Upper lobe of left lung (tissue), 6 donors: ENCODE data around the gene METTL22. TPM values are rescaled to one million over a fixed set of nuclear protein-coding genes. Genes with fewer than 3 reads are reported as not detected.

ENCODE experiments used
- ATAC-seq, 2 donors: fragments of 200-7000 bp; cut with Tn5 transposase; one replicate each; pipeline ENCODE4 v1.9.1; 2022; ENCODE audit warnings: mild to moderate bottlenecking in 2 of 2, moderate library complexity in 2 of 2; ENCODE audit not compliant: low FRiP score in 2 of 2
- DNase-seq, 2 donors: peaks; one replicate each; pipeline ENCODE4 v3.0.0-alpha.2; 2019 to 2020
- H3K27ac ChIP-seq, 4 donors: fragments of 200-600 bp; sonication (generic); one replicate each; pipeline ENCODE4 v1.5.1; 2016 to 2019
- H3K27me3 ChIP-seq, 4 donors: fragments of 200-600 bp; sonication (generic); one replicate each; pipeline ENCODE4 v1.5.1; 2017 to 2019
- H3K36me3 ChIP-seq, 4 donors: fragments of 200-600 bp; sonication (generic); one replicate each; pipeline ENCODE4 v1.5.1; 2016 to 2019
- H3K4me1 ChIP-seq, 4 donors: fragments of 200-600 bp; sonication (generic); one replicate each; pipeline ENCODE4 v1.5.1; 2018 to 2019
- H3K4me3 ChIP-seq, 4 donors: fragments of 200-600 bp; sonication (generic); one replicate each; pipeline ENCODE4 v1.5.1; 2017 to 2019; ENCODE audit warnings: mild to moderate bottlenecking in 2 of 4, moderate library complexity in 1 of 4
- H3K9me3 ChIP-seq, 4 donors: fragments of 200-600 bp; sonication (generic); one replicate each; pipeline ENCODE4 v1.5.1; 2018 to 2019
- EP300 ChIP-seq, 4 donors: sonication (generic); formaldehyde crosslinking; IDR thresholded peaks; one replicate each; pipeline ENCODE4 v1.5.1; 2017; ENCODE audit warnings: antibody characterized with exemption in 4 of 4, control low read depth in 2 of 4
- POLR2A ChIP-seq, 4 donors: fragments of 450-650 bp; IDR thresholded peaks; one replicate each; pipeline ENCODE4 v1.5.1; 2016 to 2017; ENCODE audit warnings: antibody characterized with exemption in 4 of 4, mild to moderate bottlenecking in 2 of 4
- POLR2AphosphoS5 ChIP-seq, 2 donors: sonication (generic); formaldehyde crosslinking; IDR thresholded peaks; one replicate each; pipeline ENCODE4 v1.5.1; 2017; ENCODE audit warnings: antibody characterized with exemption in 2 of 2
- WGBS, 2 donors: methylation state at CpG; one replicate each; pipeline ENCODE4 v1.1.5; 2017 to 2018; 5-methylcytosine and 5-hydroxymethylcytosine counted together
- total RNA-seq, 6 donors: library from RNA; depleted of rRNA in 4 of 6; stranded (reverse); fragments of >200 nt in 4 of 6; gene quantifications; one replicate each; pipeline versions ENCODE4 v1.1.0 to v1.2.1, GENCODE V29; 2016 to 2021
- TF ChIP-seq, protein P1 (sequence below), 6 experiments: fragments of 450-650 bp in 4 of 6; fragments of 200-600 bp in 2 of 6; sonication (generic) in 2 of 6; IDR thresholded peaks; one replicate each; pipeline ENCODE4 v1.5.1; 2016 to 2019; ENCODE audit warnings: antibody characterized with exemption in 6 of 6
- donor health status: DM: no; HTN: no; CAD: no; lungs with moderate emphysema.
- donor health status: DM: no; HTN: yes; CAD: no; lungs with severe emphysema.

The METTL22 gene
- total RNA-seq, 6 donors from 2014 or later: 22.3 to 118 (median 36.5) TPM

DNA sequence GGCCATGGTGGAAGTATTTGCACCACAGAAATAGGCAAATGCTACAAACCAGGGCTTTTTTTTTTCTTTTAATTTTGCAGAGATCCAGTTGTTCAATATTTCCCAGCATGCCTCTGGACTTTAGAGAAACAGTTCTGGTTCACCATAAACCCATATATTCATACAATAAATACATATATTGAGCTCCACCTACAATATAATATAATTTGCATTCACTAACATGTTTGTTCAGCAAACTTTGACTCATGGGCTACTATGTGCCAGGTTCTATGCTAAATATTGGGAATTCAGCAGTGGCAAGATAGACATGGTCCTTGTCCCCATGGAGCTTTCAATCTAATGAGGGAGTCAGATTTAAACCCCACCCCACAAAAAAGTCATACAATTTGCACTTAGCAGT is 34.4 kb upstream of the METTL22 start:
- Histone ChIP-seq H3K4me1 (peaks cover 0 to 16% (median 6%) of the 10 kb centered on the region in 4 donors), H3K4me3 (no peak overlapping the region), H3K36me3 (no peaks in the 10 kb centered on the region), H3K27me3 (peaks cover 0 to 21% (median 13%) of the 10 kb centered on the region in 4 donors), H3K9me3 (no peaks in the 10 kb centered on the region), H3K27ac (no peak overlapping the region)
- ATAC-seq: no peak
- TF ChIP-seq, protein P1, sequence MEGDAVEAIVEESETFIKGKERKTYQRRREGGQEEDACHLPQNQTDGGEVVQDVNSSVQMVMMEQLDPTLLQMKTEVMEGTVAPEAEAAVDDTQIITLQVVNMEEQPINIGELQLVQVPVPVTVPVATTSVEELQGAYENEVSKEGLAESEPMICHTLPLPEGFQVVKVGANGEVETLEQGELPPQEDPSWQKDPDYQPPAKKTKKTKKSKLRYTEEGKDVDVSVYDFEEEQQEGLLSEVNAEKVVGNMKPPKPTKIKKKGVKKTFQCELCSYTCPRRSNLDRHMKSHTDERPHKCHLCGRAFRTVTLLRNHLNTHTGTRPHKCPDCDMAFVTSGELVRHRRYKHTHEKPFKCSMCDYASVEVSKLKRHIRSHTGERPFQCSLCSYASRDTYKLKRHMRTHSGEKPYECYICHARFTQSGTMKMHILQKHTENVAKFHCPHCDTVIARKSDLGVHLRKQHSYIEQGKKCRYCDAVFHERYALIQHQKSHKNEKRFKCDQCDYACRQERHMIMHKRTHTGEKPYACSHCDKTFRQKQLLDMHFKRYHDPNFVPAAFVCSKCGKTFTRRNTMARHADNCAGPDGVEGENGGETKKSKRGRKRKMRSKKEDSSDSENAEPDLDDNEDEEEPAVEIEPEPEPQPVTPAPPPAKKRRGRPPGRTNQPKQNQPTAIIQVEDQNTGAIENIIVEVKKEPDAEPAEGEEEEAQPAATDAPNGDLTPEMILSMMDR (IDR thresholded peaks at IDR 0.05): no peak
- TF ChIP-seq EP300 (IDR thresholded peaks at IDR 0.05) (no peak), POLR2AphosphoS5 (IDR thresholded peaks at IDR 0.05) (no peak), POLR2A (IDR thresholded peaks at IDR 0.05) (no peak)
- no peak for DNase-seq

DNA sequence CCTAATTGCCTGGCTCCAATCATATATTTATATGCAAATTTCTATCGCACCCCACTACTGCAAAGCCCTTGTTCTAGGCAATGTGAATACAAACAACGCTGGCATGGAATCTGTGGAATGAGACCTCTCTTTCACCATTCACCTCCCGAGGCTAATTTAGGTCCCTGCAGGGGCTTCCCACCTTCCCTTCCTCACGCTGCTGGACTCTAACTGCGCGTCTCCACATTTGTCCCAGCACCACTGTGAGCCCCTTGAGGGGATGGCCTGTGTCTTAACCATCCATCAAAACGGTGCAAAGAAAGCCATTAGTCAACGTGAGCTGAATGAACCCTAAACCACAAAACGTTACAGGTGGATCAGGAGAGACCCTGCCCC is 32.8 kb upstream of the METTL22 start:
- Histone ChIP-seq H3K4me1 (peaks cover 0 to 16% (median 6%) of the 10 kb centered on the region in 4 donors), H3K36me3 (no peaks in the 10 kb centered on the region), H3K27me3 (peaks cover 0 to 21% (median 13%) of the 10 kb centered on the region in 4 donors), H3K9me3 (no peaks in the 10 kb centered on the region), H3K27ac (no peak overlapping the region), H3K4me3 (no peak overlapping the region)
- 3 to 9% methylated on average over 9 of the region's 9 CpGs for WGBS, 2 donors
- DNase-seq (no peak), ATAC-seq (no peak)
- TF ChIP-seq POLR2A (IDR thresholded peaks at IDR 0.05) (no peak), EP300 (IDR thresholded peaks at IDR 0.05) (no peak), POLR2AphosphoS5 (IDR thresholded peaks at IDR 0.05) (no peak)
- TF ChIP-seq, protein P1 (IDR thresholded peaks at IDR 0.05): no peak

DNA sequence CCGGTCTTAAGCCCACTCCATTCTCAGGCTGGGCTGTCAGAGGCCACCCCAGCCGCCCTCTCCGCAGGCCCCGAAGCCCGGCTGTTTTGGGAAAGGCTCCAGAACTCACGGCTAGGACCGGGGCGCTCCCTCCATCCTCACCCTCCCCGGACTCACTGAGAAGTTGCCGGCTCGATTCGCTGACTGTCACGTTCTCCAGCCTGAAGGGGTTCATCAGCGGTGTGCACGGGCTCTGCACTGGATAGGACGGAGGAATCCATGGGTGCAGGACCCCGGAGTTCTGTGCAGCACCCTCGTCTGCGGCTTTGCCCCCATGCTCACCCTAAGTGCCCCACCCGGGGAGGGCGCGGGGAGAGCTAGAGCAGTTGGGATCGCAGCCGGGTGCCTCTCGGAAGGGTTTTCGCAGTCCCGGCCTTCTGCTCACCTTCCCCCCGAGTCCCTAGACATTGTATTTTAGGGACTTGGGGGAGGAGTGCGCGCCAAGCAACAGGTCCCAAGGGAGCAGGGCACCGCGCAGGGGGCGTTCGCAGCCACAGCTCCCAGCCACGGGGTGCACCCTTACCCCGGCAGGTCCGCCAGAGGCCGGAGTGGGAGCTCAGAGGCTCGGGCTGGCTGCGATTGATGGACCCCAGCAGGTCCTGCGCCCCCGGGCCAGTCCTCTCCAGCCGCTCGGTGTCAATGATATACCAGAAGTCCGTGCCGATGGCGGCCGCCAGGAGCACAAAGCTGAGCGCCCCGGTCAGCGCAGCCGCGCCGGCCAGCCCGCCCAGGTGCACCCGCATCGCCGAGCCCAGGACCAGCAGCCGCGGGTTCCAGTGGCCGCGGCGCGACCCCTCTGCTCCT is 32.2 kb upstream of the METTL22 start:
- H3K27ac ChIP-seq: no peak overlapping the region
- no peaks in the 10 kb centered on the region for H3K36me3 ChIP-seq
- peaks cover 0 to 16% (median 6%) of the 10 kb centered on the region in 4 donors for H3K4me1 ChIP-seq
- ATAC-seq (peak; percentile 29 to 38), DNase-seq (peak in 1 of 2 donors; percentile 83)
- H3K4me3 ChIP-seq: no peak overlapping the region
- peaks cover 0 to 21% (median 13%) of the 10 kb centered on the region in 4 donors for H3K27me3 ChIP-seq
- WGBS, 2 donors: 0 to 2% methylated on average over 7 to 30 of the region's 64 CpGs
- TF ChIP-seq POLR2A (IDR thresholded peaks at IDR 0.05) (no peak), EP300 (IDR thresholded peaks at IDR 0.05) (no peak), POLR2AphosphoS5 (IDR thresholded peaks at IDR 0.05) (no peak)
- TF ChIP-seq, protein P1 (IDR thresholded peaks at IDR 0.05): no peak
- no peaks in the 10 kb centered on the region for H3K9me3 ChIP-seq

DNA sequence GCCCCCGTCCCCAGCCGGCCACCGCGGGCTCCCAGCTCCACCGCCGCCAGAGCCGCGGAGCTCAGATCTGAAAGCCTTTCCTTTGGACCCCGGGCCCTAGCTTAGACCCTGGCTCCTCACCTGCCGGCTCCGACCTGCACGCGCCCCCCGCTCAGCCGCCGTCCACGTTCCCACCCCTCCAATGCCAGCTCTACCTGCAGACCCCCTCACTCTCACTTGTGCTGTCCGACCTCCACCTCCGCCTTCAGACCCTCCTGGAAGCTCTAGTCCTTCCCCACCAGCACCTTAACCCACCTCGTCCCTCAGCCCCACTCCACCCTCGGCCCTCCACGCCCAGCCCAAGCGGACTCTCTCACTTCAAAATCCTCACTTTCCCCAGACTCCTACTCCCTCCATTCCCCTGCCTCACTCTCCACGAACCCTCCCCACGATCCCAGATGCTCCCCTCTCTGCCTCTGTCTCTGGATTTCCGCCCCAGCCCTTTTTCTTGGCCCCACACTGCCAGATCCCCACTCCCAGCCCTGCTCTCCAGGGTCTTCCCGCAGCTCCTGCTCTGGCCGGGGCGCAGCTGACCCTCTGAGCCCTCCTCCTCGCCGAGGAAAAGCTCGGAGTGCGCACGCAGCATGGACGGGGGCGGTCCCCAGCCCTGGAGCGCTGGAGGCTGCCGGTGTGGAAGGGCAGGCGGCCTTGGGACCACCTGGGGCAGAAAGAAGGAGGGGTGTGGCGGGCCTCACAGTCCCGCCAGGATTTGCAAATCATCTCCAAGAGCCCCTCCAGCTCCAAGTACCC is 31.4 kb upstream of the METTL22 start, which contains the start of gene TMEM114:
Gene TMEM114 (minus strand): TSS at position 612 of the 789 bp plus-strand sequence. CDS start 673 bp downstream, outside the sequence.
- peak in 1 of 2 donors; percentile 13 for ATAC-seq
- WGBS, 2 donors: 4% methylated on average over 20 to 41 of the region's 41 CpGs

More for the DNA sequence above, 31.4 kb upstream of the METTL22 start, which contains the start of gene TMEM114:
- H3K9me3 ChIP-seq: no peaks in the 10 kb centered on the region
- no peak within 1 kb of the TSS for H3K27ac ChIP-seq
- H3K4me3 ChIP-seq: no peak within 1 kb of the TSS
- TF ChIP-seq EP300 (IDR thresholded peaks at IDR 0.05) (no peak), POLR2AphosphoS5 (IDR thresholded peaks at IDR 0.05) (no peak), POLR2A (IDR thresholded peaks at IDR 0.05) (no peak)
- TF ChIP-seq, protein P1 (IDR thresholded peaks at IDR 0.05): no peak
- peaks cover 0 to 16% (median 6%) of the 10 kb centered on the region in 4 donors for H3K4me1 ChIP-seq
- H3K27me3 ChIP-seq: peaks cover 0 to 21% (median 13%) of the 10 kb centered on the region in 4 donors
- no peaks in the 10 kb centered on the region for H3K36me3 ChIP-seq
- peak in 1 of 2 donors; percentile 69 for DNase-seq
